Central memory CD8-positive, alpha-beta T cell (primary cell): ENCODE data around the gene DBP.
"Not testable (repeated sequence)": the region's sequence is repeated elsewhere in the genome, so short reads cannot be mapped to it uniquely, and the experiment has no call there.

Experiments
- ATAC-seq: fragments of 150-1000 bp; cut with Tn5 transposase; replicated peaks from 2 replicates; pipeline ENCODE4 v1.10.0; 2022; ENCODE audit warnings: mild to moderate bottlenecking, moderate FRiP score, moderate number of reproducible peaks; ENCODE audit not compliant: poor library complexity, severe bottlenecking; ENCODE audit errors: extremely low read depth
- DNase-seq, 2 donors: peaks; one replicate each; pipeline ENCODE4 v3.0.0; 2021; ENCODE audit warnings: low spot score in 2 of 2
- H3K27ac Mint-ChIP-seq: one replicate; pipeline ENCODE4 v1.8.0; 2022; ENCODE audit warnings: low read depth, mild to moderate bottlenecking, moderate library complexity, mixed read lengths
- H3K27me3 Mint-ChIP-seq: one replicate; pipeline ENCODE4 v1.8.0; 2022; ENCODE audit warnings: mixed read lengths
- H3K36me3 Mint-ChIP-seq: one replicate; pipeline ENCODE4 v1.8.0; 2022; ENCODE audit warnings: mild to moderate bottlenecking, moderate library complexity, mixed read lengths; ENCODE audit not compliant: insufficient read depth
- H3K4me1 Mint-ChIP-seq: one replicate; pipeline ENCODE4 v1.8.0; 2022; ENCODE audit warnings: mixed read lengths
- H3K4me3 Mint-ChIP-seq: one replicate; pipeline ENCODE4 v1.8.0; 2022; ENCODE audit warnings: mild to moderate bottlenecking, moderate library complexity, mixed read lengths
- H3K9me3 Mint-ChIP-seq: one replicate; pipeline ENCODE4 v1.8.0; 2022; ENCODE audit warnings: mixed read lengths

Gene DBP

DNA sequence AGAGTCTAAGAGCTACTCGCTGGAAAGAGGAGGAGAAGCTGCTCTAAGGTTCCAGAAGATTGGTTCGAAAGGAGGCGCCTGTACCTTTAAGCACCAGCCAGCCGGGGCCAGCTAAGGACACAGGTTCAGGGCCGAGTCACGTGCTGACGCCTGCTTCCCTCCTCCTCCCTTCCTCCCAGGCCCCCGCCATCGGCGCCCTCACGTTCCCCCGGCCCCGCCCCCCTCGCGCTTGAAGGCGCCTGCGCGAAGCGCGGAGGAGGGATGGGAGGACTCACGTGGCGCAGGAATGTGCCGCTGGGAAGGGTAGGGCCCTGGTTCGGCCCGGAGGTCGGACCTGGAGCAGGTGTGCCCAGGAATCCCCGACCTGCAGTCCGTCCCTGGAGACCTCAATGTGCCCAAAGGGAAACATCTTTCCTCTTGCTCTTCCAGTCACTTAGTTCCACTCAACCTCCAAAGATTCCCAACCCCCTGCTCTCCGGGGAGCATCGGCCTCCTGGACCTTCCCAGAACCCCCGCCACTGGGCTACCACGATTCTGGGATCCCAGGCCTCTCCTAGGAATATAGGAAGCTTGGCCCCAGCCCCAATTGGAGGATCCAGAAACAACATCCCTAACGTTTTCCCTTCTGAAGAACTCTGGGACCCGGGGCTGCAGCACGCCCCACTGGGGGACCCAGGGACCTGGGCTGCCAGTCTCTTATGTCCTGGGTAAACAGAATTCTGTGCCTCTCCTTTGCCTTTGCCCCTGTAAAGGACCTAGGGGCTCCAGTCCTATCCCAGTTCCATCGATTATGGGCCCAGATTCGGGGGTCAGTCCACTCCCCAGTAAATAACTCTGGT is 2.5 kb downstream of the DBP start:
- H3K36me3 Mint-ChIP-seq: peaks cover 41% of the 10 kb centered on the region
- H3K4me3 Mint-ChIP-seq: peak overlapping the region; percentile 85
- H3K9me3 Mint-ChIP-seq: no peaks in the 10 kb centered on the region
- DNase-seq: peak; percentile 70 to 76
- ATAC-seq: no peak
- H3K4me1 Mint-ChIP-seq: peaks cover 39% of the 10 kb centered on the region
- H3K27ac Mint-ChIP-seq: peak overlapping the region; percentile 79
- H3K27me3 Mint-ChIP-seq: no peaks in the 10 kb centered on the region

- no peak for DNase-seq
- H3K4me1 Mint-ChIP-seq: peaks cover 35% of the 10 kb centered on the region
- peak overlapping the region; percentile 85 for H3K4me3 Mint-ChIP-seq
- no peak for ATAC-seq
- H3K9me3 Mint-ChIP-seq: no peaks in the 10 kb centered on the region
- no peaks in the 10 kb centered on the region for H3K27me3 Mint-ChIP-seq
- peak overlapping the region; percentile 79 for H3K27ac Mint-ChIP-seq
- peaks cover 42% of the 10 kb centered on the region for H3K36me3 Mint-ChIP-seq
Observed at GRCh38 chr19:48634036-48634342, 3.2 kb downstream of the DBP start.

GRCh38 chr19:48633148-48634035 is 3.8 kb downstream of the DBP start:
- H3K36me3 Mint-ChIP-seq: peaks cover 37% of the 10 kb centered on the region

GRCh38 chr19:48632692-48633147 is 4.5 kb downstream of the DBP start:
- Mint-ChIP-seq H3K4me1 (peaks cover 28% of the 10 kb centered on the region), H3K4me3 (no peak overlapping the region), H3K9me3 (no peaks in the 10 kb centered on the region), H3K27ac (no peak overlapping the region), H3K27me3 (no peaks in the 10 kb centered on the region), H3K36me3 (peaks cover 32% of the 10 kb centered on the region)
- no peak for ATAC-seq
- no peak for DNase-seq

More at GRCh38 chr19:48633148-48634035, 3.8 kb downstream of the DBP start:
- ATAC-seq (no peak), DNase-seq (no peak)
- Mint-ChIP-seq H3K4me1 (peaks cover 35% of the 10 kb centered on the region), H3K27ac (peak overlapping the region; percentile 79), H3K4me3 (peak overlapping the region; percentile 85), H3K27me3 (no peaks in the 10 kb centered on the region), H3K9me3 (no peaks in the 10 kb centered on the region)

DNA sequence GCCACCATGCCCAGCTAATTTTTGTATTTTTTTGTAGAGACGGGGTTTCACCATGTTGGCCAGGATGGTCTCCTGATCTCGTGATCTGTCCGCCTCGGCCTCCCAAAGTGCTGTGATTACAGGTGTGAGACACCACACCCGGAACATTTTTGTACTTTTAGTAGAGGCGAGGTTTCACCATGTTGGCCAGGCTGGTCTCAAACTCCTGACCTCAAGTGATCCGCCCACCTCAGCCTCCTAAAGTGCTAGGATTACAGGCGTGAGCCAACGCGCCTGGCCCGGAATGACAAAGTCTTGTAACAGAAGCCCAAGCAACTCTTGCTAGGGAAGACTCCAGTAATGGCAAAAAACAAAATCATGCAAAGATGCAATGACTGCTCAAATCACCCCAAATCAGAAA is 4.9 kb downstream of the DBP start:
- H3K27ac Mint-ChIP-seq: not testable (repeated sequence)

DNA sequence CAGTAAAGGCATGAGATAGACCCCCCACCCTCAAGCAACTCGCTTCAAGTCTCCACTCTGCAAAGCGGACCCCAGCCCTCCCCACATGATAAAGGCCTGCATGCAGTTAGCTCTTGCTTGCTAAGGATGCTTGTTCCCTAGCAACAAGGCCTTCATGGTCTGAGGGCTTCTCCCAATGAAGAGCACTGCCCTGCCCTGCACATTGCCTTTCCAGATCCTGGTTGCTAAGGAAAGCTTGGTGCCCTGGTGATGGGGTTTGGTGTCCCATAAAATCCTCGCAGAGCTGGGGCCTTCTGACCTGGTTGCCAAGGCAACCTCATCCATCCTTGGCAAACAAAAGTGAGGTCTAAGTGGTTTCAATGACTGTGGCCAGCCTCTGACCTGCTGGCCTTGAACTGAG is 6.0 kb downstream of the DBP start:
- no peak for DNase-seq
- Mint-ChIP-seq H3K9me3 (no peaks in the 10 kb centered on the region), H3K4me3 (no peak overlapping the region), H3K27me3 (no peaks in the 10 kb centered on the region), H3K36me3 (peaks cover 34% of the 10 kb centered on the region), H3K27ac (no peak overlapping the region), H3K4me1 (peaks cover 24% of the 10 kb centered on the region)
- no peak for ATAC-seq

More for the DNA sequence above, 4.9 kb downstream of the DBP start:
- not testable (repeated sequence) for H3K4me3 Mint-ChIP-seq, H3K27me3 Mint-ChIP-seq, ATAC-seq, DNase-seq, H3K9me3 Mint-ChIP-seq
- H3K4me1 Mint-ChIP-seq: peaks cover 25% of the 10 kb centered on the region
- H3K36me3 Mint-ChIP-seq: peaks cover 29% of the 10 kb centered on the region

GRCh38 chr19:48630296-48631063 is 6.7 kb downstream of the DBP start:
- peaks cover 30% of the 10 kb centered on the region for H3K36me3 Mint-ChIP-seq
- ATAC-seq: no peak
- H3K27ac Mint-ChIP-seq: no peak overlapping the region
- H3K4me1 Mint-ChIP-seq: peaks cover 25% of the 10 kb centered on the region
- no peak overlapping the region for H3K4me3 Mint-ChIP-seq
- H3K27me3 Mint-ChIP-seq: no peaks in the 10 kb centered on the region
- H3K9me3 Mint-ChIP-seq: no peaks in the 10 kb centered on the region
- no peak for DNase-seq

GRCh38 chr19:48629599-48630295 is 7.4 kb downstream of the DBP start:
- DNase-seq (no peak), ATAC-seq (no peak)
- no peaks in the 10 kb centered on the region for H3K9me3 Mint-ChIP-seq
- no peak overlapping the region for H3K4me3 Mint-ChIP-seq
- H3K27ac Mint-ChIP-seq: no peak overlapping the region
- no peaks in the 10 kb centered on the region for H3K27me3 Mint-ChIP-seq
- peaks cover 26% of the 10 kb centered on the region for H3K4me1 Mint-ChIP-seq
- peaks cover 26% of the 10 kb centered on the region for H3K36me3 Mint-ChIP-seq

GRCh38 chr19:48629297-48629598 is 7.9 kb downstream of the DBP start:
- Mint-ChIP-seq H3K4me1 (peaks cover 26% of the 10 kb centered on the region), H3K36me3 (peaks cover 26% of the 10 kb centered on the region), H3K27me3 (no peaks in the 10 kb centered on the region), H3K9me3 (no peaks in the 10 kb centered on the region), H3K27ac (no peak overlapping the region), H3K4me3 (no peak overlapping the region)
- no peak for ATAC-seq
- DNase-seq: no peak

GRCh38 chr19:48628486-48629296 is 8.5 kb downstream of the DBP start:
- no peaks in the 10 kb centered on the region for H3K27me3 Mint-ChIP-seq
- no peak for ATAC-seq
- H3K36me3 Mint-ChIP-seq: peaks cover 23% of the 10 kb centered on the region
- H3K4me3 Mint-ChIP-seq: no peak overlapping the region
- H3K27ac Mint-ChIP-seq: no peak overlapping the region
- no peak for DNase-seq
- no peaks in the 10 kb centered on the region for H3K9me3 Mint-ChIP-seq
- peaks cover 29% of the 10 kb centered on the region for H3K4me1 Mint-ChIP-seq

GRCh38 chr19:48627865-48628314 is 9.3 kb downstream of the DBP start:
- H3K27me3 Mint-ChIP-seq: no peaks in the 10 kb centered on the region
- no peak for DNase-seq
- ATAC-seq: no peak
- H3K4me3 Mint-ChIP-seq: no peak overlapping the region
- H3K9me3 Mint-ChIP-seq: no peaks in the 10 kb centered on the region
- H3K36me3 Mint-ChIP-seq: peaks cover 23% of the 10 kb centered on the region
- peaks cover 35% of the 10 kb centered on the region for H3K4me1 Mint-ChIP-seq
- no peak overlapping the region for H3K27ac Mint-ChIP-seq
